Tibial artery (tissue), 4 donors: Measurements from ENCODE around the gene PRR19.
A peak's percentile ranks its signal among the peaks of the same experiment; 100 is the strongest.

ENCODE experiments used
- DNase-seq, 2 donors: peaks; one replicate each; pipeline ENCODE4 v3.0.0-alpha.2; 2019
- H3K27ac ChIP-seq, 2 donors: fragments of 200-600 bp; sonication (generic) in 1 of 2; 1 replicate in 1 of 2; 2 replicates in 1 of 2; pipeline ENCODE4 v1.5.1; 2018 to 2019; ENCODE audit warnings: mild to moderate bottlenecking in 1 of 2
- H3K27me3 ChIP-seq, 2 donors: fragments of 200-600 bp; sonication (generic) in 1 of 2; one replicate each; pipeline versions ENCODE4 v1.5.1 to v1.6.0; 2016 to 2019
- H3K36me3 ChIP-seq, 3 donors: fragments of 200-600 bp; sonication (generic) in 2 of 3; one replicate each; pipeline ENCODE4 v1.5.1; 2016 to 2019; ENCODE audit warnings: mild to moderate bottlenecking in 2 of 3
- H3K4me1 ChIP-seq, 4 donors: fragments of 200-600 bp; sonication (generic) in 2 of 4; 1 replicate in 3 of 4; 2 replicates in 1 of 4; pipeline ENCODE4 v1.5.1; 2016 to 2019
- H3K4me3 ChIP-seq, 2 donors: fragments of 200-600 bp; sonication (generic) in 1 of 2; 1 replicate in 1 of 2; 2 replicates in 1 of 2; pipeline ENCODE4 v1.5.1; 2018 to 2019; ENCODE audit warnings: mild to moderate bottlenecking in 2 of 2
- H3K9me3 ChIP-seq, 3 donors: fragments of 200-600 bp; sonication (generic) in 1 of 3; one replicate each; pipeline ENCODE4 v1.5.1; 2016 to 2019
- intact Hi-C: fragments of 100-400 bp; cut with DNase I; formaldehyde crosslinking; loops from one replicate; pipeline ENCODE4 v1.15.0; 2023; ENCODE audit warnings: low total_unique reads
- TF ChIP-seq, protein P1 (sequence below), 2 experiments: fragments of 200-600 bp in 1 of 2; fragments of 450-650 bp in 1 of 2; IDR thresholded peaks; one replicate each; pipeline ENCODE4 v1.5.1; 2017 to 2019; ENCODE audit warnings: antibody characterized with exemption in 2 of 2, mild to moderate bottlenecking in 1 of 2, moderate library complexity in 1 of 2

Gene PRR19

GRCh38 chr19:42267644-42268141, 34.2 kb upstream of the PRR19 start:
- TF ChIP-seq, protein P1, sequence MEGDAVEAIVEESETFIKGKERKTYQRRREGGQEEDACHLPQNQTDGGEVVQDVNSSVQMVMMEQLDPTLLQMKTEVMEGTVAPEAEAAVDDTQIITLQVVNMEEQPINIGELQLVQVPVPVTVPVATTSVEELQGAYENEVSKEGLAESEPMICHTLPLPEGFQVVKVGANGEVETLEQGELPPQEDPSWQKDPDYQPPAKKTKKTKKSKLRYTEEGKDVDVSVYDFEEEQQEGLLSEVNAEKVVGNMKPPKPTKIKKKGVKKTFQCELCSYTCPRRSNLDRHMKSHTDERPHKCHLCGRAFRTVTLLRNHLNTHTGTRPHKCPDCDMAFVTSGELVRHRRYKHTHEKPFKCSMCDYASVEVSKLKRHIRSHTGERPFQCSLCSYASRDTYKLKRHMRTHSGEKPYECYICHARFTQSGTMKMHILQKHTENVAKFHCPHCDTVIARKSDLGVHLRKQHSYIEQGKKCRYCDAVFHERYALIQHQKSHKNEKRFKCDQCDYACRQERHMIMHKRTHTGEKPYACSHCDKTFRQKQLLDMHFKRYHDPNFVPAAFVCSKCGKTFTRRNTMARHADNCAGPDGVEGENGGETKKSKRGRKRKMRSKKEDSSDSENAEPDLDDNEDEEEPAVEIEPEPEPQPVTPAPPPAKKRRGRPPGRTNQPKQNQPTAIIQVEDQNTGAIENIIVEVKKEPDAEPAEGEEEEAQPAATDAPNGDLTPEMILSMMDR (IDR thresholded peaks at IDR 0.05) = no peak
- Histone ChIP-seq H3K4me1 (peaks cover 0 to 40% (median 31%) of the 10 kb centered on the region in 4 donors), H3K36me3 (peaks cover 7 to 11% (median 10%) of the 10 kb centered on the region in 3 donors), H3K4me3 (peak overlapping the region; percentile 59 to 75), H3K27me3 (no peaks in the 10 kb centered on the region), H3K27ac (peak overlapping the region; percentile 94 to 99), H3K9me3 (no peaks in the 10 kb centered on the region)
- intact Hi-C loops = loop anchor here (1.0 kb wide), 1 partner anchor 13 kb away; no protein-coding TSS in a partner anchor
- no peak for DNase-seq

DNA sequence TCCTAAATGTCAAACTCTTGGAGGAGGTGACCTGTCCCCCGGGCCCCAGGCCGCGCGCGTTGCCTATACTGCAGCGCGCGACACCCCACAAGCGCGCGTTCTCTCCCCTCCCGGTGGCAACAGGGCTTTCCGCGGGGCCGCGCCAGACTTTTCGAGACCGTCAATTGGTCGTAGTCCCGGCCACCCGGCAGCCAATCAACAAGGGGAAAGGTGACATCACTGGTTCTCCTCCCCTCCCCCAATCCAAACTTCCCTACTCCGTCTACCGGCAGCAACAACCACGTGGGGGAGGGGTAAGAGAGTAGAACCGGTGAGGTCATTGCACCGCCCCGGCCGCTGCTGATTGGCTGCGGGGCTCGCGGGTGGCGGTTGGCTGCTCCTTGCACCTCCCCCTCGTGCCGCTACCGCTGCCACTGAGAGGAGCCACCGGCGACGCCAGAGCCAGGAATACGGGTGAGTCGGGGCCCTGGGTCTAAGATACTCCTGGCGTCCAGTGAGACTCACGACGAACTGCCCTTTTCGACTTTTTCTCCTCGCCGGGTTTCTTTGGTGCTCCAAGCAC, 33.7 kb upstream of the PRR19 start:
- H3K27me3 ChIP-seq = no peaks in the 10 kb centered on the region

DNA sequence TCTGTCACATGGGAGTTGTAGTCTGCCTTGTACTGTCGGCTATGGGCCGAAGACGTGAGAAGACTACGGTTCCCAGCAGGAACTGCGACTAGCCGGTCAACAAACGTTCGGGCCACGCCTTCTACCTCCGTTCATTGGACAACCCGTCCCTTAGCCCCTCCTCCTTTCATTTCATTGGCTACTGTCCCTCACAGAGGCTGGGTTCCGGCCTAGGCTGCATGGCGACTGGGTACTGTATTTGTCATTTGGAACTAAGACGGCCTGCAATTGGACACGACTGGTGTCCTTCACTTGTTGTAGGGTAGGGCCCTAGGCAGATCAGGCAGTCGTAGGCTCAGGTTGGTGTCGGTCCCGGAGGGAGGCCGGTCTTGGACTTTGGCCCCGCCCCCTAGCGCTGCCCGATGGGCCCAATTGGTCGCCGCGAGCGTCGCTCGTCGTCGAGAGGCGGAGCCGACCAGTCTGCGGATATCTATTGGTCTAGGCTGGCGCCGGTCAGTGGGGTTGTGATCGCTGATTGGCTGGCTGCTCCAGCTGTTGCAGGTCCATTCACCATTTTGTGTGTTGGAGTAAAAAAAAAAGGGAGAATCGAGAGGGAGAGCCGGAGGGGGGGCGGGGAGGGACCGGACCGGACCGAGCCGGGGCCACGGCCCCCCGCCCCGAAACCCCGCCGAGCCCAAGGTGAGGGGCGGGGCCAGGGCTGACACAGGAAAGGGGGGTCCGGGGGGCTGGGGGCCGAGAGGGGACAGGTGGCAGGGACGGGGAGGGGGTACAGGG, 33.0 kb upstream of the PRR19 start, which contains the start of gene CIC:
TSS of gene CIC (plus strand) at position 549 of the 774 bp plus-strand sequence. CDS start 2,532 bp downstream, outside the sequence.
- DNase-seq = peak; percentile 100
- TF ChIP-seq, protein P1 (IDR thresholded peaks at IDR 0.05) = peak in 1 of 2 experiments; percentile 2
- Histone ChIP-seq H3K4me3 (peak within 1 kb of the TSS; percentile 70 to 75), H3K4me1 (peaks cover 0 to 50% (median 32%) of the 10 kb centered on the region in 4 donors), H3K27me3 (no peaks in the 10 kb centered on the region), H3K36me3 (peaks cover 19 to 23% (median 22%) of the 10 kb centered on the region in 3 donors), H3K27ac (peak within 1 kb of the TSS; percentile 96 to 99), H3K9me3 (no peaks in the 10 kb centered on the region)
- intact Hi-C loops = loop anchor here (1.0 kb wide), 1 partner anchor 15 kb away; no protein-coding TSS in a partner anchor

More for the DNA sequence above, 33.7 kb upstream of the PRR19 start:
- intact Hi-C loops = loop anchor here (1.0 kb wide), 1 partner anchor 14 kb away; no protein-coding TSS in a partner anchor
- peak overlapping the region; percentile 59 to 75 for H3K4me3 ChIP-seq
- H3K36me3 ChIP-seq = peaks cover 12 to 16% (median 15%) of the 10 kb centered on the region in 3 donors
- H3K9me3 ChIP-seq = no peaks in the 10 kb centered on the region
- H3K27ac ChIP-seq = peak overlapping the region; percentile 94 to 99
- TF ChIP-seq, protein P1 (IDR thresholded peaks at IDR 0.05) = peak in 1 of 2 experiments; percentile 15
- H3K4me1 ChIP-seq = peaks cover 0 to 44% (median 31%) of the 10 kb centered on the region in 4 donors
- peak; percentile 99 to 100 for DNase-seq

GRCh38 chr19:42269478-42270345, 32.2 kb upstream of the PRR19 start:
- Histone ChIP-seq H3K4me3 (peak overlapping the region; percentile 70 to 75), H3K36me3 (peaks cover 22 to 31% (median 30%) of the 10 kb centered on the region in 3 donors), H3K27ac (peak overlapping the region; percentile 96 to 97), H3K4me1 (peaks cover 0 to 58% (median 36%) of the 10 kb centered on the region in 4 donors), H3K9me3 (no peaks in the 10 kb centered on the region), H3K27me3 (no peaks in the 10 kb centered on the region)
- TF ChIP-seq, protein P1 (IDR thresholded peaks at IDR 0.05) = no peak
- DNase-seq = peak in 1 of 2 donors; percentile 68
- intact Hi-C loops = no loop called here
